ENCODE results near the gene TNS3. TPM values are rescaled to one million over a fixed set of nuclear protein-coding genes. Genes with fewer than 3 reads are reported as not detected.

TNS3 gene
- total and polyA plus RNA-seq, 10 of the 15 experiments (the other 5 are each of a cell fraction or from before 2014, with no cell fraction given): 0.27 to 2.7 (median 0.79) TPM

GRCh38 chr7:47504551-47505311, 77.2 kb downstream of the TNS3 start:
- ChIA-PET SMC1A (ENCODE audit: uncharacterized antibody, unreplicated experiment) (no interaction called here), POLR2A (interaction anchor here (1.1 kb wide), 1 partner anchor 25 kb away, joined by 3 read pairs; no protein-coding TSS in a partner anchor), RAD21 (ENCODE audit: unreplicated experiment) (no interaction called here), CTCF (no interaction called here)
- no peak for FAIRE-seq
- Histone ChIP-seq H3K9ac (ENCODE audit: control insufficient read depth, insufficient read depth, low read length) (no peak overlapping the region), H3K4me1 (ENCODE audit: control insufficient read depth, insufficient read depth, low read length) (peaks cover 8% of the 10 kb centered on the region), H3K27ac (ENCODE audit: control insufficient read depth, insufficient read depth) (no peak overlapping the region), H3K27me3 (replicated peaks in 1 of 2; ENCODE audit: control insufficient read depth in 2 of 2, insufficient read depth in 2 of 2, low read length in 1 of 2) (peaks cover 0 to 2% of the 10 kb centered on the region in 2 experiments; a peak in 2 of 4 replicates), H3K9me3 (replicated peaks; ENCODE audit: control insufficient read depth, insufficient read depth, low read length) (no peaks in the 10 kb centered on the region), H2AFZ (ENCODE audit: control insufficient read depth, low read depth, low read length) (no peak overlapping the region), H3K36me3 (ENCODE audit: control insufficient read depth in 2 of 2, insufficient read depth in 2 of 2, low read length in 1 of 2) (no peaks in the 10 kb centered on the region), H4K20me1 (ENCODE audit: control insufficient read depth, insufficient read depth) (no peaks in the 10 kb centered on the region), H3K4me3 (no peak overlapping the region), H3K79me2 (ENCODE audit: control insufficient read depth, insufficient read depth, low read length) (no peaks in the 10 kb centered on the region), H3K4me2 (ENCODE audit: control insufficient read depth, insufficient read depth) (no peak overlapping the region)
- intact Hi-C loops (cut with micrococcal nuclease; ENCODE audit: unreplicated experiment) (no loop called here), in situ Hi-C loops (cut with MboI) (no loop called here)
- 71% methylated on average over 14 of the region's 14 CpGs for WGBS (ENCODE audit: insufficient coverage, insufficient replicate concordance, low lambda C conversion rate, missing lambda C conversion rate)
- BruUV-seq (replicated peaks): no TSS peak
- no peak for DNase-seq (ENCODE audit: low read depth, low spot score)
- no peak for ATAC-seq
- no peak for TF ChIP-seq ATF3 (IDR thresholded peaks at IDR 0.05; ENCODE audit: borderline replicate concordance, extremely low read depth, low read depth, low read length)
- no peak for TF ChIP-seq EP300 (IDR thresholded peaks at IDR 0.05; ENCODE audit: borderline replicate concordance in 1 of 2, control insufficient read depth in 1 of 2, low read depth in 2 of 2, low read length in 2 of 2)
- no peak for TF ChIP-seq NBN (IDR thresholded peaks at IDR 0.05)

GRCh38 chr7:47503281-47503680, 78.6 kb downstream of the TNS3 start:
- BruUV-seq (replicated peaks): no TSS peak
- intact Hi-C loops (cut with micrococcal nuclease; ENCODE audit: unreplicated experiment): no loop called here
- SMC1A ChIA-PET (ENCODE audit: uncharacterized antibody, unreplicated experiment): no interaction called here

More at GRCh38 chr7:47503281-47503680, 78.6 kb downstream of the TNS3 start:
- Histone ChIP-seq H3K79me2 (ENCODE audit: control insufficient read depth, insufficient read depth, low read length) (no peaks in the 10 kb centered on the region), H3K4me2 (ENCODE audit: control insufficient read depth, insufficient read depth) (no peak overlapping the region), H3K36me3 (ENCODE audit: control insufficient read depth in 2 of 2, insufficient read depth in 2 of 2, low read length in 1 of 2) (no peaks in the 10 kb centered on the region), H3K4me3 (no peak overlapping the region), H3K27ac (ENCODE audit: control insufficient read depth, insufficient read depth) (no peak overlapping the region), H3K27me3 (replicated peaks in 1 of 2; ENCODE audit: control insufficient read depth in 2 of 2, insufficient read depth in 2 of 2, low read length in 1 of 2) (peaks cover 0 to 2% of the 10 kb centered on the region in 2 experiments; a peak in 1 of 4 replicates), H3K9me3 (replicated peaks; ENCODE audit: control insufficient read depth, insufficient read depth, low read length) (no peaks in the 10 kb centered on the region), H3K9ac (ENCODE audit: control insufficient read depth, insufficient read depth, low read length) (no peak overlapping the region), H4K20me1 (ENCODE audit: control insufficient read depth, insufficient read depth) (no peaks in the 10 kb centered on the region), H3K4me1 (ENCODE audit: control insufficient read depth, insufficient read depth, low read length) (peaks cover 9% of the 10 kb centered on the region), H2AFZ (ENCODE audit: control insufficient read depth, low read depth, low read length) (no peak overlapping the region)
- CTCF ChIA-PET: no interaction called here
- RAD21 ChIA-PET (ENCODE audit: unreplicated experiment): no interaction called here
- ATAC-seq: no peak
- FAIRE-seq: no peak
- no peak for DNase-seq (ENCODE audit: low read depth, low spot score)
- in situ Hi-C loops (cut with MboI): no loop called here
- TF ChIP-seq CBFB (IDR thresholded peaks at IDR 0.05; ENCODE audit: low read depth) (no peak), SPI1 (IDR thresholded peaks at IDR 0.05; ENCODE audit: borderline replicate concordance, insufficient read depth, low read depth, low read length) (no peak), CHD4 (IDR thresholded peaks at IDR 0.05) (no peak), EZH2 (IDR thresholded peaks at IDR 0.05; ENCODE audit: borderline replicate concordance, control insufficient read depth, low read depth, low read length) (no peak), RUNX3 (IDR thresholded peaks at IDR 0.05; ENCODE audit: low read length) (no peak), ZNF274 (IDR thresholded peaks at IDR 0.05; ENCODE audit: insufficient read depth, insufficient read length) (no peak), MAX (IDR thresholded peaks at IDR 0.05; ENCODE audit: low read depth, low read length) (no peak), NKRF (conservative IDR thresholded peaks at IDR 0.05) (no peak)
- POLR2A ChIA-PET: interaction anchor here (1.1 kb wide), 1 partner anchor 24 kb away, joined by 3 read pairs; no protein-coding TSS in a partner anchor

All from GM12878 (cell line).